ENCODE results near the gene PLPP4.

- TF ChIP-seq REST (IDR thresholded peaks at IDR 0.05; ENCODE audit: insufficient read depth in 1 of 2, low read depth in 2 of 2, low read length in 2 of 2) (no peak), POLR2AphosphoS5 (IDR thresholded peaks at IDR 0.05; ENCODE audit: low read depth, low read length) (no peak), TAF1 (IDR thresholded peaks at IDR 0.05; ENCODE audit: borderline replicate concordance, insufficient read depth, low read length) (no peak), FOXP2 (optimal IDR thresholded peaks at IDR 0.05; ENCODE audit: borderline replicate concordance, extremely low read depth, extremely low read length, insufficient read depth) (no peak), SIN3A (IDR thresholded peaks at IDR 0.05; ENCODE audit: borderline replicate concordance, insufficient read depth, low read length) (no peak)
Measured at GRCh38 chr10:120515741-120516140, 58.7 kb downstream of the PLPP4 start.

Data from PFSK-1 (cell line).